Peyer's patch (tissue), 4 donors: ENCODE results near the gene DBT. TPM values are rescaled to one million over a fixed set of nuclear protein-coding genes. Genes with fewer than 3 reads are reported as not detected.
A peak's percentile ranks its signal among the peaks of the same experiment; 100 is the strongest.

Experiments used
- DNase-seq, 3 donors: peaks; one replicate each; pipeline ENCODE4 v3.0.0-alpha.2; 2017 to 2019
- H3K27ac ChIP-seq, 4 donors: fragments of 200-600 bp; sonication (generic); one replicate each; pipeline ENCODE4 v1.5.1; 2016 to 2019
- H3K27me3 ChIP-seq, 2 donors: fragments of 200-600 bp; sonication (generic); one replicate each; pipeline ENCODE4 v1.5.1; 2019
- H3K36me3 ChIP-seq, 3 donors: fragments of 200-600 bp; sonication (generic); one replicate each; pipeline ENCODE4 v1.5.1; 2016 to 2019
- H3K4me1 ChIP-seq, 4 donors: fragments of 200-600 bp; sonication (generic); one replicate each; pipeline ENCODE4 v1.5.1; 2016 to 2019
- H3K4me3 ChIP-seq, 4 donors: fragments of 200-600 bp; sonication (generic); 1 replicate in 3 of 4; 2 replicates in 1 of 4; pipeline ENCODE4 v1.5.1; 2016 to 2019; ENCODE audit warnings: mild to moderate bottlenecking in 1 of 4
- H3K9me3 ChIP-seq, 4 donors: fragments of 200-600 bp; sonication (generic); one replicate each; pipeline ENCODE4 v1.5.1; 2016 to 2019; ENCODE audit warnings: mild to moderate bottlenecking in 1 of 4
- POLR2A ChIP-seq, 2 donors: fragments of 450-650 bp; IDR thresholded peaks; one replicate each; pipeline ENCODE4 v1.5.1; 2017; ENCODE audit warnings: antibody characterized with exemption in 2 of 2, mild to moderate bottlenecking in 2 of 2, moderate library complexity in 2 of 2
- total RNA-seq, 4 donors: library from RNA; depleted of rRNA; stranded (reverse); fragments of >200 nt; gene quantifications; one replicate each; pipeline ENCODE4 v1.1.0, GENCODE V29; 2016
- TF ChIP-seq, protein P1 (sequence below), 6 experiments: fragments of 450-650 bp in 4 of 6; fragments of 200-600 bp in 2 of 6; sonication (generic) in 1 of 6; IDR thresholded peaks; one replicate each; pipeline ENCODE4 v1.5.1; 2017 to 2019; ENCODE audit warnings: antibody characterized with exemption in 6 of 6, mild to moderate bottlenecking in 3 of 6, moderate library complexity in 1 of 6

The DBT gene
- total RNA-seq, 4 donors from 2014 or later = 4.0 to 6.0 (median 5.0) TPM

DNA sequence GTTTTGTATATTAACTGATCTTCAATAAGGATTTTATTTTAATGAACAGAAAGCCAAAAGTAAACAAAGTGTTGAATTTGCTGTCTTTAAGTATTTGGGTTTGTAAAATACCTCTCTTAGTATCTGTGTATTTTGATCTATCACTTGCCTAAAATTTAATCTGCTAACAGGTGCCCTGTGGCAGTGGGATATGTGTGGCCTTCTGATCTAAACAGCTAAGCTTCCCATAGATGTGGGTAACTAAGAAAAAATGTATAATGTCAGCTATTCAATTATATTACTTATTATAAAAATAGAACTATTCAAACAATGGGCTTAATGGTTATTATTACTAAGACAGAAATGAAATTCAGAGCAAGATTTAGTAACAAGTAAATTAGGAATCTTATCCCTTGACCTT, 86.8 kb downstream of the DBT start:
- DNase-seq = no peak
- Histone ChIP-seq H3K9me3 (no peaks in the 10 kb centered on the region), H3K27me3 (no peaks in the 10 kb centered on the region), H3K4me1 (no peaks in the 10 kb centered on the region), H3K4me3 (no peak overlapping the region), H3K27ac (no peak overlapping the region), H3K36me3 (no peaks in the 10 kb centered on the region)
- TF ChIP-seq, protein P1, sequence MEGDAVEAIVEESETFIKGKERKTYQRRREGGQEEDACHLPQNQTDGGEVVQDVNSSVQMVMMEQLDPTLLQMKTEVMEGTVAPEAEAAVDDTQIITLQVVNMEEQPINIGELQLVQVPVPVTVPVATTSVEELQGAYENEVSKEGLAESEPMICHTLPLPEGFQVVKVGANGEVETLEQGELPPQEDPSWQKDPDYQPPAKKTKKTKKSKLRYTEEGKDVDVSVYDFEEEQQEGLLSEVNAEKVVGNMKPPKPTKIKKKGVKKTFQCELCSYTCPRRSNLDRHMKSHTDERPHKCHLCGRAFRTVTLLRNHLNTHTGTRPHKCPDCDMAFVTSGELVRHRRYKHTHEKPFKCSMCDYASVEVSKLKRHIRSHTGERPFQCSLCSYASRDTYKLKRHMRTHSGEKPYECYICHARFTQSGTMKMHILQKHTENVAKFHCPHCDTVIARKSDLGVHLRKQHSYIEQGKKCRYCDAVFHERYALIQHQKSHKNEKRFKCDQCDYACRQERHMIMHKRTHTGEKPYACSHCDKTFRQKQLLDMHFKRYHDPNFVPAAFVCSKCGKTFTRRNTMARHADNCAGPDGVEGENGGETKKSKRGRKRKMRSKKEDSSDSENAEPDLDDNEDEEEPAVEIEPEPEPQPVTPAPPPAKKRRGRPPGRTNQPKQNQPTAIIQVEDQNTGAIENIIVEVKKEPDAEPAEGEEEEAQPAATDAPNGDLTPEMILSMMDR (IDR thresholded peaks at IDR 0.05) = no peak
- TF ChIP-seq POLR2A (IDR thresholded peaks at IDR 0.05) = no peak

DNA sequence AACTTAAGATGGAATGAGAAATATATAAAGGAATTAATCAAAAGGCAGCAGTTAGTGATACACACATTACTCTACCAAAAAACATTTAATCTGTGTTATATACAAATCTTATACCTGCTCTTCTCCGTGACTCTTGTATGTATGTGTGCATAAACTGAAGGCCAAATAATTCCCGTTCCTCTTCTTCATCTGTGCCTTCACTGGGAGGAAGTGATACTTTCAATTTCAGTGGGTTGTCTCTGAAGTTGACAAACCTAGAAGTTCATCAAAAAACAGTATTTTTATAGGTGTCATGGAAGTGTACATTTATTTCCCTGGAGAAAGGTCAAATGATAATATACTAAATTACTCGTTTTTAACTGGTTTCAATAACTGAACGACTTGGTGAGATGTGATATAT, 97.4 kb downstream of the DBT start:
- no peak overlapping the region for H3K27ac ChIP-seq
- no peak for DNase-seq
- TF ChIP-seq, protein P1 (IDR thresholded peaks at IDR 0.05) = no peak
- no peak for TF ChIP-seq POLR2A (IDR thresholded peaks at IDR 0.05)
- H3K4me3 ChIP-seq = no peak overlapping the region
- H3K27me3 ChIP-seq = no peaks in the 10 kb centered on the region
- H3K4me1 ChIP-seq = no peaks in the 10 kb centered on the region
- H3K9me3 ChIP-seq = no peaks in the 10 kb centered on the region
- peaks cover 0 to 17% (median 0%) of the 10 kb centered on the region in 3 donors for H3K36me3 ChIP-seq

DNA sequence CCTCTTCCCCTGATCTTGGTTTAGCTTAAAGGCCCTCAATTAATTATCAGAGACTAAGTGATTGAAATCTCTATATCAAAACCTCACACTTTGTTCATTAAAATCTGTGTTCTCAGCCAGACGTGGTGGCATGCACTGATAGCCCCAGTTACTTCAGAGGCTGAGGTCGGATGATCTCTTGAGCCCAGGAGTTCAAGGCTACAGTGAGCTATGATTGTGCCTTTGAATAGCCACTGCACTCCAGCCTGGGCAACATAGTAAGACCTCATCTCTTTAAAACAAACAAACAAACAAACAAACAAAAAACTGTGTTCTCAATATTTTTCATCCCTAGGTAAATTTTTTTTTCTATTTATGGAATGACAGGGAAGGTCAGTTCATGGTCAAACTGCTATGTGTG, 98.0 kb downstream of the DBT start:
- no peak overlapping the region for H3K4me3 ChIP-seq
- no peaks in the 10 kb centered on the region for H3K27me3 ChIP-seq
- DNase-seq = no peak
- TF ChIP-seq, protein P1 (IDR thresholded peaks at IDR 0.05) = no peak
- TF ChIP-seq POLR2A (IDR thresholded peaks at IDR 0.05) = no peak
- H3K27ac ChIP-seq = no peak overlapping the region
- H3K36me3 ChIP-seq = peaks cover 0 to 22% (median 0%) of the 10 kb centered on the region in 3 donors
- H3K4me1 ChIP-seq = no peaks in the 10 kb centered on the region
- H3K9me3 ChIP-seq = no peaks in the 10 kb centered on the region

DNA sequence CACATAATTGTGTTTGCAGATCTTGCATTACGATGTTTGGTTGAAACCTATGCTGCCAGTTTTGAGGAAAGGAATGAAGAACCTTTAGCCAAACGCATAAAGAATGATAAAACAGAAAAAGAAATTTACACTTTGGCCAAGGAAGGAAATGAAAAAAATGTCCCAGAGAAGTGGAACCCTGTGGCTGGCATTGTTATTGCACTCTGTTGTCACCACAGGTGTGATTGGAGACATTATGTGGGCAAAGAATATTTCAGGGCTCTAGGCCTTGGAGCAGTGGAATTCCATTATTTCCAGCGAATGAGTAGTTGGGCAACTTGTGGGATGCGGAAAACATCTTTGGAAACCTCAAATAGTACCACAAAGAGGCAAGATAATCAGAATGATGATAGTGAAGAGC, 101.8 kb downstream of the DBT start:
- H3K4me3 ChIP-seq = no peak overlapping the region
- no peak overlapping the region for H3K27ac ChIP-seq
- H3K36me3 ChIP-seq = peaks cover 0 to 60% (median 0%) of the 10 kb centered on the region in 3 donors
- no peaks in the 10 kb centered on the region for H3K9me3 ChIP-seq
- DNase-seq = no peak
- TF ChIP-seq POLR2A (IDR thresholded peaks at IDR 0.05) = no peak
- TF ChIP-seq, protein P1 (IDR thresholded peaks at IDR 0.05) = peak in 1 of 6 experiments; percentile 21
- no peaks in the 10 kb centered on the region for H3K27me3 ChIP-seq
- H3K4me1 ChIP-seq = no peaks in the 10 kb centered on the region

DNA sequence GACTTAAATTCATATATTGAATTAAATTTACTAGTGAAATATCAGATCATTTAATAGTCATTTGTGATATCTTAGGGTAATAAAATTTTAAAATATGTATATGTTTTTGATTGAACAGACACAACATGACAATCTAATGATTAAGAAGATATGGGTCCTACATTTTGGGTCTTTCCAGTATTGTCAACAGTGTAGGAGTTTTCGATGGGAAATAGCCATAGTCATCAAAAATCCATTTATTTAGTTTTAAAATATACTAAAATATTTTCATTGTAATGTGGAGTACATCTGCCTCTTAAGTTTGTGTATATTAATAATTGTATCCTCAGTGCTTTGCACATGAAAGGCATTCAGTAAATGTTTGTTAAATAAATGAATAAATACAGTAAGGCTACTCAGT, 102.7 kb downstream of the DBT start:
- H3K27ac ChIP-seq = no peak overlapping the region
- DNase-seq = no peak
- no peaks in the 10 kb centered on the region for H3K9me3 ChIP-seq
- H3K4me3 ChIP-seq = no peak overlapping the region
- peaks cover 0 to 3% (median 0%) of the 10 kb centered on the region in 4 donors for H3K4me1 ChIP-seq
- TF ChIP-seq POLR2A (IDR thresholded peaks at IDR 0.05) = no peak
- TF ChIP-seq, protein P1 (IDR thresholded peaks at IDR 0.05) = no peak
- peaks cover 0 to 60% (median 0%) of the 10 kb centered on the region in 3 donors for H3K36me3 ChIP-seq
- H3K27me3 ChIP-seq = no peaks in the 10 kb centered on the region

DNA sequence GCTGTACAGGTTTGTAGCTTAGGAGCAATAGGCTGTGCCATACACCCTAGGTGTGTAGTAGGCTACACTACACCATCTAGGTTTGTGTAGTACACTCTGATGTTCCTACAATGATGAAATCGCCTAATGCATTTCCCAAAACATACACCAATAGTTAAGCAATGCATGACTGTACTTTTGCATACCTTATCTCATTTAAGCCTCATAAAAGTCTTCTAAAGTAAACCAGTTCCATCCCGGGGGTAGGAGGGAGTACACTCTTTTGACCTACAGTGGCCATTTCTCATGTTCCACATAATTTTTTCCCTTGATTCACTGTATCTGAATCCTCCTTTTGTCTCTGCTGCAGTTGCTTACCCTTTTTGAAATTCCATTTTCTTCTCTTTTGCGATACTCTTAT, 104.5 kb downstream of the DBT start:
- TF ChIP-seq, protein P1 (IDR thresholded peaks at IDR 0.05) = no peak
- TF ChIP-seq POLR2A (IDR thresholded peaks at IDR 0.05) = no peak
- Histone ChIP-seq H3K27ac (no peak overlapping the region), H3K27me3 (no peaks in the 10 kb centered on the region), H3K9me3 (no peaks in the 10 kb centered on the region), H3K4me3 (no peak overlapping the region), H3K4me1 (peaks cover 0 to 4% (median 0%) of the 10 kb centered on the region in 4 donors), H3K36me3 (peaks cover 0 to 77% (median 0%) of the 10 kb centered on the region in 3 donors)
- DNase-seq = no peak
